Smooth muscle cell (in vitro differentiated cells): ENCODE data around the gene CBLIF. TPM values are rescaled to one million over a fixed set of nuclear protein-coding genes. Genes with fewer than 3 reads are reported as not detected.
A peak's percentile ranks its signal among the peaks of the same experiment; 100 is the strongest.

Experiments used
- DNase-seq: peaks from one replicate; lab custom pipeline; 2025; ENCODE audit not compliant: unreplicated experiment; lab: John Stamatoyannopoulos, UW
- H2AFZ ChIP-seq: fragments of 200-600 bp; sonication (generic); 2 replicates; pipeline ENCODE4 v1.6.0; 2016; ENCODE audit warnings: antibody characterized with exemption, low read depth, mild to moderate bottlenecking
- H3F3A ChIP-seq: fragments of 200-600 bp; sonication (generic); 2 replicates; pipeline ENCODE4 v1.6.0; 2017; ENCODE audit warnings: antibody characterized with exemption, low read depth
- H3K27ac ChIP-seq: fragments of 200-600 bp; sonication (generic); 2 replicates; pipeline ENCODE4 v1.5.1; 2016; ENCODE audit warnings: low read depth, mild to moderate bottlenecking
- H3K27me3 ChIP-seq: fragments of 200-600 bp; sonication (generic); 2 replicates; pipeline ENCODE4 v1.6.1; 2016; ENCODE audit warnings: low read depth, mild to moderate bottlenecking
- H3K36me3 ChIP-seq: fragments of 200-600 bp; sonication (generic); 2 replicates; pipeline ENCODE4 v1.5.1; 2016; ENCODE audit warnings: low read depth
- H3K4me1 ChIP-seq: fragments of 200-600 bp; sonication (generic); 2 replicates; pipeline ENCODE4 v1.5.1; 2016; ENCODE audit warnings: low read depth
- H3K4me2 ChIP-seq: fragments of 200-600 bp; sonication (generic); 2 replicates; pipeline ENCODE4 v1.6.0; 2016; ENCODE audit warnings: mild to moderate bottlenecking
- H3K4me3 ChIP-seq: fragments of 200-600 bp; sonication (generic); 2 replicates; pipeline ENCODE4 v1.5.1; 2016; ENCODE audit warnings: mild to moderate bottlenecking
- H3K79me2 ChIP-seq: fragments of 200-600 bp; sonication (generic); 2 replicates; pipeline ENCODE4 v1.6.0; 2016; ENCODE audit warnings: low read depth, mild to moderate bottlenecking
- H3K9ac ChIP-seq: fragments of 200-600 bp; sonication (generic); 2 replicates; pipeline ENCODE4 v1.6.0; 2016; ENCODE audit warnings: low read depth
- H3K9me3 ChIP-seq: fragments of 200-600 bp; sonication (generic); replicated peaks from 2 replicates; pipeline ENCODE4 v1.5.1; 2016; ENCODE audit warnings: low read depth
- H4K20me1 ChIP-seq: fragments of 200-600 bp; sonication (generic); 2 replicates; pipeline ENCODE4 v1.6.0; 2016; ENCODE audit warnings: low read depth
- WGBS: methylation state at CpG from one replicate; pipeline ENCODE4 v1.1.7; 2016; ENCODE audit warnings: low lambda C conversion rate; 5-methylcytosine and 5-hydroxymethylcytosine counted together
- polyA plus RNA-seq: library from polyadenylated mRNA; unstranded; fragments of >200 nt; fragmentation: Nextera tagmentation; extraction: Ambion mirVana; gene quantifications from 2 replicates; pipeline ENCODE4 v1.2.1, GENCODE V29; 2016
- total RNA-seq: library from RNA; depleted of rRNA; stranded (reverse); fragments of >200 nt; gene quantifications from 2 replicates; pipeline ENCODE4 v1.2.3, GENCODE V29; 2014
- TF ChIP-seq, protein P1 (sequence below): fragments of 200-600 bp; sonication (generic); IDR thresholded peaks from 2 replicates; pipeline ENCODE4 v1.5.1; 2017; ENCODE audit warnings: borderline replicate concordance, mild to moderate bottlenecking, antibody characterized with exemption; ENCODE audit not compliant: insufficient read depth, poor library complexity, severe bottlenecking

Gene CBLIF
- total and polyA plus RNA-seq, 2 experiments from 2014 or later, result not detected

DNA sequence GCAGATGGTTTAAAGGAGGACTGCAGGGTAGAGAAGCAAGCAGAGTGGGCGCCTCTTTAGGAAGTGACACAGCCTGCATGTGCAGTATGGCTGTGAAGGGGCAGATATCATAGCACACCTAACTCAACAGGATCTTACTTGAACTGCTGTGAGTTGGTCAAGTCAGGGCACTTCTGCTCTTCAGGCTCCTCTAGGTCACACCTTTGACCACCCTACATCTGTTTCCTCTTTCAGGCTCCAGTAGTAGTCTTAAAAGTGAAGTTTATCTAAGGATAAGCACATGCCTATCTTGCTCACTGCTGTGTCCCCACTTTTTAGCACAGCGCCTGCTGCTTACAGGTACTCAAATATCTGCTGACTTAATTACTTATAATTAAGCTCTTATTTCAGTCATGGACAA lies 41.2 kb downstream of the CBLIF start:
- Histone ChIP-seq H3K27me3 (no peaks in the 10 kb centered on the region), H3K4me3 (no peak overlapping the region), H3F3A (peaks cover 22% of the 10 kb centered on the region), H3K9me3 (no peaks in the 10 kb centered on the region), H3K4me1 (no peaks in the 10 kb centered on the region), H4K20me1 (no peaks in the 10 kb centered on the region), H2AFZ (no peak overlapping the region), H3K27ac (no peak overlapping the region), H3K79me2 (no peaks in the 10 kb centered on the region), H3K36me3 (no peaks in the 10 kb centered on the region), H3K9ac (no peak overlapping the region), H3K4me2 (no peak overlapping the region)
- TF ChIP-seq, protein P1, sequence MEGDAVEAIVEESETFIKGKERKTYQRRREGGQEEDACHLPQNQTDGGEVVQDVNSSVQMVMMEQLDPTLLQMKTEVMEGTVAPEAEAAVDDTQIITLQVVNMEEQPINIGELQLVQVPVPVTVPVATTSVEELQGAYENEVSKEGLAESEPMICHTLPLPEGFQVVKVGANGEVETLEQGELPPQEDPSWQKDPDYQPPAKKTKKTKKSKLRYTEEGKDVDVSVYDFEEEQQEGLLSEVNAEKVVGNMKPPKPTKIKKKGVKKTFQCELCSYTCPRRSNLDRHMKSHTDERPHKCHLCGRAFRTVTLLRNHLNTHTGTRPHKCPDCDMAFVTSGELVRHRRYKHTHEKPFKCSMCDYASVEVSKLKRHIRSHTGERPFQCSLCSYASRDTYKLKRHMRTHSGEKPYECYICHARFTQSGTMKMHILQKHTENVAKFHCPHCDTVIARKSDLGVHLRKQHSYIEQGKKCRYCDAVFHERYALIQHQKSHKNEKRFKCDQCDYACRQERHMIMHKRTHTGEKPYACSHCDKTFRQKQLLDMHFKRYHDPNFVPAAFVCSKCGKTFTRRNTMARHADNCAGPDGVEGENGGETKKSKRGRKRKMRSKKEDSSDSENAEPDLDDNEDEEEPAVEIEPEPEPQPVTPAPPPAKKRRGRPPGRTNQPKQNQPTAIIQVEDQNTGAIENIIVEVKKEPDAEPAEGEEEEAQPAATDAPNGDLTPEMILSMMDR, result no peak
- DNase-seq, result no peak
- WGBS, result 97% methylated on average over 2 of the region's 2 CpGs

DNA sequence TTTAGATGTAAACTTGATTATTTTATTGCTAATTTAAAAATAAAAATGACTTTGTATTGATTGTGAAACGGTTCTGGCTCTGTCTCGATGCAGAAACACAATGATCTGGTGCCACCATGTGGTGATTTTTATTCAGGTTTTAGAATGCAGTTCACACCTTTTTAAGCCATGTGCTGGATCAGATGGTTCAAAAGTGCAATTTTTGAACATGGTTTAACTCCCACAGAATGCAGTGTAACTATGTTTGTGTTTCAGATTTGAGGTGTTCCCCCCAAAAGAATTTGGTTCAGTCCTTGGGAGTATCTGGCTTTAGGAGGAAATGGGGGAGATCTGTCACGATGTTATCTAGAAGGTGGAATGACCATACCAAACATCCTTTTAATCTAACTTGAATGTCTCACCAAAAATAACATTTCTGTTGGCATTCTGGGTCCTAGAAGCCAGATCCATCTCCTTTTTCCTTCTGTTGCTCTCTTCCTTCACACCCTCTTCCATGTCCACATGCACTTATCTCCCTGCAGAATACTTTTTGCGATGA lies 42.6 kb downstream of the CBLIF start:
- Histone ChIP-seq H4K20me1 (no peaks in the 10 kb centered on the region), H3K36me3 (no peaks in the 10 kb centered on the region), H3K9me3 (no peaks in the 10 kb centered on the region), H3F3A (peaks cover 17% of the 10 kb centered on the region), H2AFZ (no peak overlapping the region), H3K27ac (no peak overlapping the region), H3K4me2 (no peak overlapping the region), H3K4me1 (no peaks in the 10 kb centered on the region), H3K4me3 (no peak overlapping the region), H3K79me2 (no peaks in the 10 kb centered on the region), H3K9ac (no peak overlapping the region), H3K27me3 (no peaks in the 10 kb centered on the region)
- DNase-seq, result no peak
- WGBS, result 65% methylated on average over 4 of the region's 4 CpGs
- TF ChIP-seq, protein P1, result peak; percentile 66

DNA sequence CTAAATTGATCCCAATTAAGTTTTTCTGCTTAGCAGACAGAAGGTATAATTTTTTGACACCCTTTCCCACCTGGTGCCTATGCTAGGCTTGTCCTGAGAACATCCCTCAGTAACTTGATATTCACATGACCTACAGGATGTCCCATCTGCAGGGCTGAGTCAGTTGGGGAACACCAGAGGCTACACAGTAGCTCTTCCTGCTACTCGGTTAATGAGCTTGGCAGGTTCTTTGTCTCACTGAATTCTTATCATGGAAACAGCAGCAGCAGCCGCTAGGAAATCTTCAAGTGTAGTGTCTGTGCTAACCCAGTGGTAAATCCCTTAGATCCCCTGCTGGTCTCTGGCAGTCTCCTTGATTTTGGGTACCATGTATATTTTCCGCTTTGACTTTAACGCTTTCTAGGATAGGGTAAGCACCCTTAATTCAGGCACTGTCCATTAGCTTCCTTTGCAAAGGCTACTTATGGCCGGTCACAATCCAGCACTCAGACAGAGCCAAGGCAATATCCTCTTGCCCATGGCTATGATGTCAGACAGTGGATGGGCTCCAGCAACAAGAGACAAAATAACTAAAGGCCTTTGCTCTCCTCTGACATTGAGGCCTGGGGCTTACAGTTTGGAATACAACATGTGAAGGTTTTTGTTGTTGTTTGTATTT lies 43.2 kb downstream of the CBLIF start:
- no peak overlapping the region for H3K4me2 ChIP-seq

More for the DNA sequence above, 43.2 kb downstream of the CBLIF start:
- no peak overlapping the region for H3K4me3 ChIP-seq
- DNase-seq, result no peak
- H3K36me3 ChIP-seq, result no peaks in the 10 kb centered on the region
- H2AFZ ChIP-seq, result no peak overlapping the region
- 44% methylated on average over 5 of the region's 5 CpGs for WGBS
- no peaks in the 10 kb centered on the region for H3K9me3 ChIP-seq
- H3K4me1 ChIP-seq, result no peaks in the 10 kb centered on the region
- H3K9ac ChIP-seq, result no peak overlapping the region
- H3K79me2 ChIP-seq, result no peaks in the 10 kb centered on the region
- H4K20me1 ChIP-seq, result no peaks in the 10 kb centered on the region
- H3F3A ChIP-seq, result peaks cover 17% of the 10 kb centered on the region
- H3K27ac ChIP-seq, result no peak overlapping the region
- TF ChIP-seq, protein P1, result no peak
- no peaks in the 10 kb centered on the region for H3K27me3 ChIP-seq
